ENCODE results near the gene STK39.
A peak's percentile ranks its signal among the peaks of the same experiment; 100 is the strongest.
"Not testable (repeated sequence)": the region's sequence is repeated elsewhere in the genome, so short reads cannot be mapped to it uniquely, and the experiment has no call there.

The STK39 gene

DNA sequence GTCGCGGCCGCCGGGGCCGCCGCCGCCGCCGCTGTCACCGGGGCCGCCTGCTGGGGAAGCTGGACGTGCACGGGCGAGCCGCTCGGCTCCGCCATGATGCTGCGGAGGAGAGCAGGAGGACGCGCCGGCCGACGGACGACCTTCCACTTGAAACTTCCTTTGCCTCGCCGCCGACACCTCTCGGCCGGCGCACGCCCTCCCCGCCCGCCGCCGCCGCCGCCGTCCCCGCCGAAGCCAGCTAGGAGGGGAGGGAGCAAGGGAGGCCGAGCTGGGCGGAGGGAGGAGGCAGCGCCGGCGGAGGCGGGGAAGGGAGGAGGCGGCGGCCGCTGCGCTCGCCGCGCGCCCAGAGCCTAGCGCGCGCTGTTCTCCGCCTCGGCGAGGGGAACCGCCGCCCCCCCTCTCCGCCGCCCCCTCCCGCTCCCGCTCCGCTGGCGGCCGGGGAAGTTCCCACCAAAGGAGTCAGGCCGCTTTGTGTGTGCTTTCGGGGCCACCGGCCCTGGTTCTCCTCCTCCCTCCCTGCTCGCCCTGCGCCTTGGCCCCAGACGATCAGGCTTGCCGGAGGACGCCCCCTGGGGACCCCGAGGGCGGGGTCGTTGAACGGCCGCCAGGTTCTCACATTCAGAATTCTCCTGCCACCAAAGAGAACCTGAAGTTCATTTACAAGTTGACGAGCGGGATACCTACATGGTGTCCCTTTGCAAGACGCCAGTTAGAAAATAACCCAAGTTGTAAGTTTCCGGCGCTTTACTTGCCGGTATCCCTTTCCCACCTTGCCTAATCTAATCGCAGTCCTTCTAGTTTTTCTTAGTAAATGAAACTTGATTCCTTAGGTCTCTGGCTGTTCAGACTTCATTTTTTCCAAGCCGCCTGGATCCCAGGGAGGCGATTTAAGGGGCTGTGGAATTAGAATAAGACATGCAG is at the start of gene STK39:
TSS of gene STK39 (minus strand) at position 255 of the 921 bp plus-strand sequence. CDS start at position 95, 160 bp downstream.
- DNase-seq (ENCODE audit: low spot score): peak; percentile 92

GRCh38 chr2:168295051-168295450 is 47.7 kb upstream of the STK39 start:
- no peak for DNase-seq (ENCODE audit: low spot score)

DNA sequence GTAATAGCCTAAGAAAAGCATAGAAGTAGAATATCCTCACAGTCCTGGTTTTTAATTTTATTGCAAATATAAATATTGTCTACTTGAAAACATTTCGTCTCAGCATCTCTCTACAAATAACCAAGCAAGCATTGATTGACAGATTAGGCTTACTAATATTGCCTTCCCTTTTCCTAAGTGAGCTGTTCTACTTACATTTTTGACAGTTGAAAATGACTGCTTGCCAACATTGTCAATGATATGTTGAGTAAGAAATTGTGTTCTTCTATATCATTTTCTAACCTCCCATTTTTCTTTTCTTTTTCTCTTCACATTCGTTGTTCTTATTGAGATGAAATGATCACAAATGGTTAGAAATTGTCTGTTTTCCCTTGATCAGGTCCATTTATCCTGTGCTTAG is 47.0 kb upstream of the STK39 start:
- DNase-seq (ENCODE audit: low spot score): no peak

- DNase-seq (ENCODE audit: low spot score): no peak
These were observed 46.4 kb upstream of the STK39 start for GRCh38 chr2:168293766-168294165.

GRCh38 chr2:168290391-168290790 is 43.0 kb upstream of the STK39 start:
- no peak for DNase-seq (ENCODE audit: low spot score)

DNA sequence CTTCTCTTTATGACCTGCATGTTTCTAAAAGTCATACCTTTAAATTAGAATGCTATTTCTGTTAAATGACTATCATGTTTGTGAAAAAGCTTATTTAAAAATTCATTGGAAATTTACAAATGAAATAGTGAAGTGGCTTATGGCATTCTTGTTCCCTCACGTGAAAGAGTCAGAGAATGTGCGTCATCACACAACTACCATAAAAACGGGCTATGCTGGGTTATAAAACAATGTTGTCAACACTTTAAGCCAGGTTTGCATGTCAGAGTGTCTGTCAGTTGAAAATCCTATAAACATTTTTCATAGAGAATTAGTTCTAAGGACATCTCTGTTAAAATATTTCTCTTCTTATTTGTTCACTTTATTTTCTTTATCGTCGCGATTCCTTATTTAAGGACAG is 42.5 kb upstream of the STK39 start:
- no peak for DNase-seq (ENCODE audit: low spot score)

GRCh38 chr2:168286535-168286934 is 39.1 kb upstream of the STK39 start:
- no peak for DNase-seq (ENCODE audit: low spot score)

- DNase-seq (ENCODE audit: low spot score): no peak
These were observed 31.1 kb upstream of the STK39 start for GRCh38 chr2:168278424-168278888.

DNA sequence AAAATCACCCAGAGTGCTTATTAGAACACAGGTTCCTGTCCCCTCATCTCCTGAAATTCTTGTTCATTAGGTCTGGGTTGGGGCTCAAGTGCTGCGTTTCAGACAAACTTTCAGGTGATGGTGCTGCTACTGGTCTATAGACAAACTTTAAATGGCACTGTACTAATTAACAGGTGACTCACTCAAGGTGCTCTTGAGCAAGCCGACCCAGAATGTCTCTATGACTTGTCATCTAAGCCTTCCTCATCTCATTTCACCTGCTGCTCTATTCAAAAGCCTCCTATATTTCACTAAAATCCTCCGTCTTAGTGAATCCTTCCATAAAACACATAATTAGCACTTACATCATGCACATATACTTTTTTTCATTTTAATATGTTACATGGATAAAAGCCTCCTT is 29.9 kb upstream of the STK39 start:
- no peak for DNase-seq (ENCODE audit: low spot score)

DNA sequence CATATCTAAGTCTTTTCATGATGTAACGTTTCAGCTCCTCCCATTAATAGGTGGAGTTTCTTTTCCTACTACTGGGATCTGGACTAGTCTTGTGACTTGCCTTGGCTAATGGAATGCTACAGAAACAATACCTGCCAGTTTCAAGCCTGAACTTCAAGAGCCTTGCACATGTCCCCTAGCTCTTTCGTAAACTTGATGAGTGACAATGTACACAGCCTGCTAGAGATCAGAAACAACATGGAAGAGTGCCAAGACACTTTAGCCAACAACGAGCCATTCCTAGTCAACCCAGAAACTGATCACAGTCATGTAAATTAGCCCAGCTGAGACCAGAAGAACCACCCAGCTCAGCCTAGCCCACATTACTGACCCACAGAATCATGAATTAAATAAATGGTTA is 24.8 kb upstream of the STK39 start:
- DNase-seq (ENCODE audit: low spot score): no peak

DNA sequence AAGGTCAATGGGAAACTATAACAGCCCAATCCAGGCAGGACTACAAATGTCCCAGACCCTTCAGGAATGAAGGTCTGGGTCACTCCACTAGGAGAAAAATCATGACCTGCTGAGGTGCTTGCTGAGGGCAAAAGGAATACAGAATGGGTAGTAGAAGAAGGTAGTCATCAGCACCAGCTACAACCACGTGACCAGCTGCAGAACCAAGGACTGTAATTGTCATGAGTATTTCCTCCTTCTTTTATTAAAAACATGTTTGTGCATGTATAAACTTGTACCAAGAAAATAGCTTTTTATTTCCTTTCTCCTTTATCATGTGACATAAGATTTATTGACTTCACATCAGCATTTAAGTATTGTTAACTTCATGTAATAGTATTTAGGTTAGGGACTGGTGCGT is 15.5 kb upstream of the STK39 start:
- DNase-seq (ENCODE audit: low spot score): not testable (repeated sequence)

DNA sequence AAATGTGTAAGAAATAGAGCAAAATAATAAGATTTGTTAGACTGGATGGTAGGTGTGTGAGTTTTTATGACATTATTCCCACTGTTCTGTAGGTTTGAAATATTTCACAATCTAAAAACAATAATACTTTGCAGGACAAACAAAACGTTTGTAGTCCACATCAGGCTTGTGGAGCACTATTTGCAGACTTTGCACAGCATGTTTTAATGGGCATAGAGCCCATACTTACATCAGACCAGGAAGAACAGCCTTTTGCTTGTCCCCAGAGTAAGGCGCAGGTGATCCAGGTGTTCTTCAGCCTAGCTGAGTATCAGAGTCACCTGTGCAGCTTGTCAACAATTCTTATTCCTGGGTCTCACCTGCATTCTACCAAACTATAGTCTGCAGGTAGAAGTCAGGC is 9.1 kb upstream of the STK39 start:
- DNase-seq (ENCODE audit: low spot score): no peak

- no peak for DNase-seq (ENCODE audit: low spot score)
These were observed 8.5 kb upstream of the STK39 start for GRCh38 chr2:168255866-168256265.

DNA sequence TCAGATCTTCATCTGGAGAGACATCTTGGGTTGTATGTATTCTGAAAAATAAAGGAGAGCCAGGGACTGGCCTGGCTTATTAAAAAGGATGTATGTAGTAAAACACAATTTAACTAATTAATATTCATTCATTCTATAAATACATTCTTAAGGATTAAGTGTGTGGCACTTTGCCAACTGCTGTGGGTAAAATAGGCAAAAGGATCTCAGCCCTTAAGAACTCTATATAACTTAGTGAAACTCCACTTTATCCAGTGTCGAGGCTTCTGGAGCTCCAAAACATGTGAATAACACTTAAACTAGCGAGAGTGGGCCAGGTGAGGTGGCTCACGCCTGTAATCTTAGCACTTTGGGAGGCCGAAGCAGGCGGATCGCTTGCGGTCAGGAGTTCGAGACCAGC is 7.7 kb upstream of the STK39 start:
- no peak for DNase-seq (ENCODE audit: low spot score)

- no peak for DNase-seq (ENCODE audit: low spot score)
These were observed 7.0 kb upstream of the STK39 start for GRCh38 chr2:168254158-168254935.

- DNase-seq (ENCODE audit: low spot score): no peak
These were observed 6.0 kb upstream of the STK39 start for GRCh38 chr2:168253379-168253778.

DNA sequence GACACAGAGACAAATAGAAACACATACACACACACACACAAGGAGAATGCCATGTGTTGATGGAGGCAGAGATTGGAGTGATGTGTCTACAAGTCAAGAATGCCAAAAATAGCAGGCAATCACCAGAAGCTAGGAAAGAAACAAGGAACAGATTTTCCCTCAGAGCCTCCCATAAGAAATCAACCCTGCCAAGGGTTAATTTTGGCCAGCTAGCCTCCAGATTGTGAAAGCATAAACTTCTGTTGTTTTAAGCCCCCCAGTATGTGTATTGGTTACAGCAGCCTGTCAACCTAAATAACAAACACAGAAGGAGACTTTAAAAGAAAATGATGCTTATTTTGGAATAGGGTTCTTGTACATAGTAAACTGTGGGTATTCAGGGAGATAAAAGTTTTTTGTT is 5.6 kb upstream of the STK39 start:
- DNase-seq (ENCODE audit: low spot score): no peak

DNA sequence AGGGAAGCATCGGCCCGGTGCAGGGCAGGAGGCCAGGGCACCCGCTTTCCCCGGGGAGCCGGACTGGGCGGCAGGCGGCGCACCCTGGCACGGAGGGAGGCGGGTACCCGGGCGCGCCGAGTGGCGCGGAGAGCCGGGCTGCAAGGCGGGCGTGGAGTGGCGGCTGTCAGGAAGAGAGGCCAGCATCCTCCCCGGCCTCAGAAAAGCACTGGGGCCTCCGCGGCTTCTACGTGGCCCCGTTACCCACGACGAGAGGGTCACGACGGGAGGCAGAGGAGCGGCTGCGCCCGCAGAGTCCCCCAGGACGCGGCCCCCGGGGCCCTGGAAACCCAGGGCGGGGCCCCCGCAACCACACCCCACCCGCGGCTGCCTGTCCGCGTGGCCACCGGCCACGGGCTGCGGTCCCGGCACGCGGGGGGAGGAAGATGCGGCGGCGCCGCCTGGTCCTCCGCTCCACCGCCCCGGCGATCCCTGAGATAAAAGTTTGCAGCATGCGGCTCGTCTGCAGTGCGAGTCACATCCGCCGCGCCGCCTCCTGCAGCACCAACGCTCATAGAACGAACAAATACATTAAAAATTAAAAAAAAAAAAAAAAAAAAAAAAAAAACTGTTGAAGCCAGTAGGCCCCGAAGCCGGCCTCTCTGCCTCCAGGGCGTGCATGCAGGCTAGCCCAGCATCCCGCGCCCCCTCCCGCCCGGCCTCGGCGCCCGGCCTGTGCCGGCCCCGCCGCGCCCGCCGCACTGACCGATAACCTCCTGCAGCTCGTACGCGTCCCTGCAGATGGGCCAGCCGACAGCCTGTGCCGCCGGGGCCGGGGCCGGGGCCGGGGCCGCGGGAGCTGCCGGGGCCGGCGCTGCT is 683 bp downstream of the STK39 start:
- DNase-seq (ENCODE audit: low spot score): peak; percentile 66

GRCh38 chr2:168246072-168246482 is 1.3 kb downstream of the STK39 start:
- no peak for DNase-seq (ENCODE audit: low spot score)

DNA sequence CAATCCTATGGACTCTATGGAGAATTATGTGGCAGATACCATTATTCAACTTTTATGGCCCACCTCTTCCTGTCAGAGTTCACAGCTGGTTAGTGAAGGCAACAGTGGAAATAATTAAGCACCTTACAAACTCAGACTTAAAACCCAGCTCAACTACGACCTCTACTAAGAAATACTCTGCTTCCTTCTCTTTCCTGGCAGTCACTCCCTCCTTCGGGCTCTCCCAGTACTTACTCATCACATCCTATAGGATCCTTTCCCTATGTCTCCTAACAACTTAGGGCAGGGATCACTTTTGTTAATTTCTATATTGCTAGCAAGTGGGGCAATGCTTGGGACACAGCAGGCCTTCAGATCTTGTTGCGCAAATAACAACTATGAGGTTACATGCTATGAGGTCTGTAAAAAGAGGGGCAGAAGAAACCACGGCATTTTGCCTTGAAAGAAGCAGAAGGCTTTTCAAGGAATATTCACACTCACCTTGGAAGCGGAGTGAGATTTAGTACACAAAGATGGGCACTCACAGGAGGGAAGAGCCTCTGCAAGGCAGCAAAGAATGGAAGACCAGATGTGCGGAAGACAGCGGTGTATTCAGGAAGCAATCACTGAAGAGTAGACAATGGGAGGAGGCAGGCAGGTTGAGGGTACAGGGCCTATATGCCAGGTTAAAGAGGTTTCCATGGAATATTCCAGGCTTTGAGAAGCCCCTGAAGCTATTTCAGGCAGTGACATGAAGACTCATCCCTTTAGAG is 2.1 kb downstream of the STK39 start:
- DNase-seq (ENCODE audit: low spot score): no peak

- peak; percentile 35 for DNase-seq (ENCODE audit: low spot score)
These were observed 3.1 kb downstream of the STK39 start for GRCh38 chr2:168244318-168244717.
